ENCODE results near the gene AXIN1.
A peak's percentile ranks its signal among the peaks of the same experiment; 100 is the strongest.
"Not testable (repeated sequence)": the region's sequence is repeated elsewhere in the genome, so short reads cannot be mapped to it uniquely, and the experiment has no call there.

Gene AXIN1
- total RNA-seq: 101 reads per million, percentile 83 among the genes with 10 or more reads in this experiment

DNA sequence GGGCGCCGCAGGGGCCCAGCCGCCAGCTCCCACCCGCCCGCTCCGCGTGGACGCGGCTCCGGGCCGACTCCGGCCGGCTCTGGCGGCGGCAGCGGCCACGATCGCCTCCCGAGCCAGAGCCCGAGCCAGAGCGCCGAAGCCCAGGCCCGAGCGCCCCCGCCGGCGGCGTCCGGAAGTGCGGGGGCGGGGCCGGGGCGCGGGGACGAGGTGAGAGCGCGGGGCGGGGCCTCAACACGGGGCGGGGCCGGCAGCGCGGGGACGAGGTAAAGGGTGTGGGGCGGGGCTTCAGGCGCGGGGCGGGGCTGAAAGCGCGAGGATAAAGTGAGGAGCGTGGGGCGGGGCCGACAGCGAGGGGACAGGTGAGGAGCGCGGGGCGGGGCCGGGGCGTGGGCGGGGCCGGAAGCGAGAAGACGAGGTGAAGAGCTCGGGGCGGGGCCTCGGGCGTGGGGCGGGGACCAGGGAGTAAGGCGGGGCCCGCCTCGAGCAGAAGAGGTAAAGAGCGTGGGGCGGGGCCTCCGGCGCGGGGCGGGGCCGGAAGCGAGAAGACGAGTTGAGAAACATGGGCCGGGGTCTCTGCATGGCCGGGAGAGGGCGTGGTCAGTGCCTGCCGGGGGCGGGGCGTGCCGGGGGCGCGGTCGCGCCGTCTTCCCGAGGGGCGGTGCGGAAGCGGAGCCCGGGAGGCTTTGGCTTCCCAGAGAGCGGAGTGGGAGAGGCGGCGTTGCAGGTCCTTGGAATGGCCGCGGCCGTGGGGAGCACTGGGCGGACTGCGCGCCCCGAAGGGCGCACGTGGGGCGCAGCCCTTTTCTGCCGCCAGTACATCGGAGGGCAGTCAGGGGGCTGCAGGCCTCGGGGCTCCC lies at the start of gene AXIN1:
AXIN1 (minus strand) TSS at position 177 of the 857 bp plus-strand sequence. CDS start 5,698 bp downstream, outside the sequence.
- peak; percentile 100 for DNase-seq

GRCh38 chr16:401468-402348 lies 49.2 kb upstream of the AXIN1 start, which contains the start of gene DECR2:
DECR2 (plus strand) TSS chr16:401885; CDS start chr16:401964, 79 bp downstream.
- peak; percentile 99 for DNase-seq

DNA sequence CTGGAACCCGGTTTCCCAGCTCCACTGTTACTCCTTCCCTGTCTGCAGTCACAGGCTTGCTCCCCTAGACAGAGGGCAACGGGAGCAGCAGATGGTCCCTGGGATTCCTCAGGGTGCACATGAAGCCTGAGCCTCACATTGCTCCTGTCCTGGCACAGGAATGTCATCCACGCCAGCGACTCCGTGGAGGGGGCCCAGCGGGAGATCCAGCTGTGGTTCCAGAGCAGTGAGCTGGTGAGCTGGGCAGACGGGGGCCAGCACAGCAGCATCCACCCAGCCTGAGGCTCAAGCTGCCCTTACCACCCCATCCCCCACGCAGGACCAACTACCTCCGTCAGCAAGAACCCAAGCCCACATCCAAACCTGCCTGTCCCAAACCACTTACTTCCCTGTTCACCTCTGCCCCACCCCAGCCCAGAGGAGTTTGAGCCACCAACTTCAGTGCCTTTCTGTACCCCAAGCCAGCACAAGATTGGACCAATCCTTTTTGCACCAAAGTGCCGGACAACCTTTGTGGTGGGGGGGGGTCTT lies 47.6 kb upstream of the AXIN1 start:
- no peak for DNase-seq

DNA sequence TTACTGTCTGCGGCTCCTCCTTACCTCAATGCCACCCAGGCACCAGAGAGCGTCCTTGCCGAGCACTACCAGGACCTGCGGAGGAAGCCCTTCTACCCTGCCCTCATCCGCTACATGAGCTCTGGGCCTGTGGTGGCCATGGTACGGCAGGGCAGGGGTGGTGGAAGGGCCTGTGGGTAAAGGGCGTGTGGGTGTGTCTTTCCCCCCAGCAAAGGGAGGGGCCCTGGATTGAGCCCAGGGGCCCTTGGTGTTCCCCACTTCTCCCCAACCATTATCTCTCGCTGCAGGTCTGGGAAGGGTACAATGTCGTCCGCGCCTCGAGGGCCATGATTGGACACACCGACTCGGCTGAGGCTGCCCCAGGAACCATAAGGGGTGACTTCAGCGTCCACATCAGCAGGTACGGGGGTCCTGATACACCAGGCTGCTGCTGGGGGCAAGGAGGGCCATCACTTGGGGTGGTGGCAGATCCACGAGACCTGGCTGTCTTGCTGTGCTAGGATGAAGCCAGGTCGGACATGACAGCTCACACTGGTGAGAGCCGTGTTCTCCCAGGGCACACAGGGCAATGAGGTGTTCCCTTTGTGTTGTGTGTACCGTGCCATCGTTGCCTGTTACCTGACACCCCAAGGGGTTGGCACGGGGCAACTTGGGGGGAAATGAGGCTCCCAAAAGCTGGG lies 47.0 kb upstream of the AXIN1 start:
- DNase-seq: no peak

- no peak for DNase-seq
Observed at GRCh38 chr16:398561-399339, 46.2 kb upstream of the AXIN1 start.

DNA sequence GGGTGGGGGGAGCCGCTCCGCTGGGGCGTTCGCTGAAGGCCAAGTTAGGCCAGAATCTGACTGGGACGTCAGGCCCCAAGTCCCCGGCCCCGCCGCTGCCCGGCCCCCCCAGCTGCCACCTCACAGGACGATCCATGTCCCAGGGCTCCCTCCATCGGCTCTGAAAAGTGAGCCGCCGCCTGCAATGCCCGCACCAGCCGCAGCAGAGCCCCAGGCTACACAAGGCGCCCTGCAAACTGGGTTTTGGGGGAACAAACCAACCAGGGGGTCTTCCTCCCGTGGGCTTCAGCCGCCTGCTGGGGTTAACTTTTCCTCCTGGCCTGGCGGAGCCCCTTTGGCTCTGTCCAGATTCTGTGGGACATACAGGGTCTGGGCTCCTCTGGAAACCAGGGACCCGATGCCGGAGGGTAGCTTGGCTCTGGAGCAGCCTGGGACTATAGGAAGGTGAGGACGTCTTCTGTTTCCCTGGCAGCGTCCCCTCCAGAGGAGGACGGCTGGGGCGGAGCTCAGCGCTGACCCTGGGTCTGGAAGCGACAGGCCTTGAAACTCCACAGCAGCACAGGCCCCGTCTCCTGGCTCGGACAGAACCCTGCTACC lies 45.3 kb upstream of the AXIN1 start:
- DNase-seq: no peak

DNA sequence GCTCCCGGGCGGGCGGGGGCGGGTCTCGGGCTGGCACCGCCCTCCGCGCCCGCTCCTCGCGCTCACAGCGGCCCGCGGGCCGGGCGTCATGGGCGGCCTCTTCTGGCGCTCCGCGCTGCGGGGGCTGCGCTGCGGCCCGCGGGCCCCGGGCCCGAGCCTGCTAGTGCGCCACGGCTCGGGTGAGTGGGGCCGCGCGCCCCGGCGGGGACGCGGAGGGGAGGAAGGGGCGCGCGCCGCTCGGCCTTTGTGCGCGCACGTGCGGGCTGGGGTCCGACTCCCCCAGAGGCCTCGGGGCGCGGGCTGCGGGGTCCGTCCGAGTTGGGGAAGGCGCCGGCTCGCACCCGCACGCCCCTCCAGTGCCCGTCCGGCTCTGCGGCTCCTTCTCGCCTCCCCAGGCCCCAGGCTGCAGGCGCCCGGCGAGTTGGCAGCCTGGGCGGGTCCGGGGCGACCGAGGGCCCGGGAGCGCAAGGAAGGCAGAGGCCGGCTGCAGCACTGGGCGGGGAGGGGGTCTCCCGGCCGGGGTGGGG lies 44.7 kb upstream of the AXIN1 start, which contains the start of gene NME4:
NME4 (plus strand) TSS at position 65 of the 527 bp plus-strand sequence; CDS start at position 89, 24 bp downstream.
- DNase-seq: no peak

GRCh38 chr16:396605-397004 lies 44.1 kb upstream of the AXIN1 start:
- DNase-seq: no peak

DNA sequence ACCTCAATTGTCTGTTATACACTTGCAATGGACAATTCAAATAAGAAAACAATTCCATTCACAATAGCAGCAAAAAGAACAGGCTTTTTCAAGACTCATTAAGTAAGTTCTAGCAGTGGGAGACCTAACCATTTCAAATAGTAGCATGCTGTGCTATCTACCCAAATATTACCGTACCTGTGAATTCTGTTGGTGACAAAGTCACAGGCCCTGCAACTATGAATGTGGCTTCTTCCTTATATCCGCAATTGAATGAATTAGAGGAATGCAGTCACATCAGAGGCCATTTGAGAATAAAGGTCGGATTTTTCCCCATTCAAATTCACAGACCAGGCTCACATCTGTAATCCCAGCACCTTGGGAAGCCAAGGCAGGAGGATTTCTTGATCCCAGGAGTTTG lies 43.7 kb upstream of the AXIN1 start:
- DNase-seq: no peak

- DNase-seq: no peak
Observed at GRCh38 chr16:392450-393030, 40.0 kb upstream of the AXIN1 start.

GRCh38 chr16:391885-392335 lies 39.4 kb upstream of the AXIN1 start:
- peak; percentile 61 for DNase-seq

GRCh38 chr16:389352-389751 lies 36.8 kb upstream of the AXIN1 start:
- DNase-seq: no peak

DNA sequence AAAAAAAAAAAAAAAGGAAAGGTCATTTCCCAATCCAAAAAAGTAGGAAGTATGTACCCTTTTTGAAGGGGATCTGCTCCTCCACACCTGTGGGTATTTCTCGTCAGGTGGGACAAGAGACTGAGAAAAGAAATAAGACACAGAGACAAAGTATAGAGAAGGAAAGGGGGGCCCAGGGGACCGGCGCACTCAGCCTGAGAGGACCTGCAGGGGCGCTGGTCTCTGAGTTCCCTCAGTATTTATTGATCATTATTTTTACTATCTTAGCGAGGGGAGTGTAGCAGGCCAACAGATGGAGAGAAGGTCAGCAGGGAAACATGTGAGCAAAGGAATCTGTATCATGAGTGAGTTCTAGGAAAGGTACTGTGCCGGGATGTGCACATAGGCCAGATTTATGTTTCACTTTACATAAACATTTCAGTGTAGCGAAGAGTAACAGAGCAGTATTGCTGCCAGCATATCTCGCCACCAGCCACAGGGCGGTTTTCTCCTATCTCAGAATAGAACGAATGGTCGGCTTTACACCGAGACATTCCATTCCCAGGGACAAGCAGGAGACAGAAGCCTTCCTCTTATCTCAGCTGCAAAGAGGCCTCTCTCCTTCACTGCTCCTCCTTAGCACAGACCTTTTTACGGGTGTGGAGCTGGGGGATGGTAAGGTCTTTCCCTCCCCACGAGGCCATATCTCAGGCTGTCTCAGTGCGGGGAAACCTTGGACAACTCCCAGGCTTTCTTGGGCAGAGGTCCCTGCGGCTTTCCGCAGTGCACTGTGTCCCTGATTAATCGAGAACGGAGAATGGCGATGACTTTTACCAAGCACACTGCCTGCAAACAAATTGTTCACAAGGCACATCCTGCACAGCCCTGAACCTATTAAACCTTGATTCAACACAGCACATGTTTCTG lies 35.5 kb upstream of the AXIN1 start:
- DNase-seq: not testable (repeated sequence)

GRCh38 chr16:386641-387156 lies 34.2 kb upstream of the AXIN1 start:
- DNase-seq: no peak

- DNase-seq: peak; percentile 48
Observed at GRCh38 chr16:383326-384051, 31.0 kb upstream of the AXIN1 start.

- DNase-seq: peak; percentile 57
Observed at GRCh38 chr16:381789-382717, 29.5 kb upstream of the AXIN1 start, which contains the start of gene PGAP6. PGAP6 (minus strand) TSS chr16:381978; CDS start chr16:381821, 157 bp downstream.
